GM12878 (cell line): ENCODE data around the gene CXXC5. TPM values are rescaled to one million over a fixed set of nuclear protein-coding genes. Genes with fewer than 3 reads are reported as not detected.

Experiments
- ATAC-seq: fragments of 200-7000 bp; cut with Tn5 transposase; 3 replicates; pipeline ENCODE4 v1.9.1; 2020; ENCODE audit warnings: mild to moderate bottlenecking, moderate library complexity
- BruUV-seq: library from RNA; stranded (reverse); fragments of 400-500 nt; replicated peaks from 2 replicates; lab custom pipeline; 2021; lab: Mats Ljungman, UMichigan
- CTCF ChIA-PET: fragments of 300-600 bp; sonication (Branson Sonifier 250); formaldehyde crosslinking; extraction: SDS; loops from one replicate; lab custom pipeline; 2021; ENCODE audit warnings: inconsistent platforms; lab: Yijun Ruan, JAX
- POLR2A ChIA-PET: fragments of 350-600 bp; formaldehyde crosslinking; extraction: SDS; loops from one replicate; lab custom pipeline; 2021; ENCODE audit warnings: inconsistent platforms; lab: Charles Lee
- RAD21 ChIA-PET: fragments of 300-600 bp; sonication (Branson Sonifier 250); formaldehyde crosslinking; loops from one replicate; lab custom pipeline; 2023; ENCODE audit warnings: antibody characterized with exemption; ENCODE audit not compliant: unreplicated experiment; lab: Charles Lee
- SMC1A ChIA-PET: fragments of 300-600 bp; sonication (Branson Sonifier 250); formaldehyde crosslinking; loops from one replicate; lab custom pipeline; 2023; ENCODE audit not compliant: unreplicated experiment, uncharacterized antibody; lab: Charles Lee
- DNase-seq: peaks from one replicate; pipeline ENCODE4 v3.0.0-alpha.2; 2011; ENCODE audit warnings: low read depth, low spot score
- FAIRE-seq: peaks from 3 replicates; lab custom pipeline; 2011; peaks lifted over from hg19 to GRCh38; lab: Jason Lieb, UNC
- H2AFZ ChIP-seq: 2 replicates; pipeline ENCODE4 v1.6.0; 2011; ENCODE audit warnings: low read depth, low read length, control low read depth; ENCODE audit not compliant: control insufficient read depth
- H3K27ac ChIP-seq: 2 replicates; pipeline ENCODE4 v1.5.1; 2011; ENCODE audit warnings: control low read depth; ENCODE audit not compliant: control insufficient read depth, insufficient read depth
- H3K27me3 ChIP-seq, 2 experiments: replicated peaks in 1 of 2; 2 replicates each; pipeline versions ENCODE4 v1.6.0 to v1.6.1; 2011; ENCODE audit warnings: low read length in 1 of 2; ENCODE audit not compliant: control insufficient read depth in 2 of 2, insufficient read depth in 2 of 2
- H3K36me3 ChIP-seq, 2 experiments: 2 replicates each; pipeline ENCODE4 v1.5.1; 2011; ENCODE audit warnings: low read length in 1 of 2; ENCODE audit not compliant: control insufficient read depth in 2 of 2, insufficient read depth in 2 of 2
- H3K4me1 ChIP-seq: 2 replicates; pipeline ENCODE4 v1.6.1; 2011; ENCODE audit warnings: mild to moderate bottlenecking, low read length, moderate library complexity, mixed read lengths; ENCODE audit not compliant: control insufficient read depth, insufficient read depth
- H3K4me2 ChIP-seq: 2 replicates; pipeline ENCODE4 v1.6.0; 2011; ENCODE audit warnings: control low read depth; ENCODE audit not compliant: control insufficient read depth, insufficient read depth
- H3K4me3 ChIP-seq: fragments of 200-600 bp; sonication (generic); 2 replicates; pipeline ENCODE4 v1.5.1; 2016
- H3K79me2 ChIP-seq: 2 replicates; pipeline ENCODE4 v1.6.0; 2011; ENCODE audit warnings: low read length; ENCODE audit not compliant: control insufficient read depth, insufficient read depth
- H3K9ac ChIP-seq: 2 replicates; pipeline ENCODE4 v1.8.0; 2011; ENCODE audit warnings: low read length, control low read depth, mixed read lengths; ENCODE audit not compliant: control insufficient read depth, insufficient read depth
- H3K9me3 ChIP-seq: replicated peaks from 3 replicates; pipeline ENCODE4 v1.5.1; 2011; ENCODE audit warnings: mild to moderate bottlenecking, low read length; ENCODE audit not compliant: control insufficient read depth, insufficient read depth
- H4K20me1 ChIP-seq: 2 replicates; pipeline ENCODE4 v1.6.0; 2011; ENCODE audit not compliant: control insufficient read depth, insufficient read depth
- CEBPZ ChIP-seq: fragments of 150-350 bp; IDR thresholded peaks from 2 replicates; pipeline ENCODE4 v1.6.1; 2016; ENCODE audit warnings: low read depth, low read length
- E2F8 ChIP-seq: fragments of 450-650 bp; IDR thresholded peaks from 2 replicates; pipeline ENCODE4 v1.6.1; 2018; ENCODE audit warnings: mild to moderate bottlenecking, low read depth, moderate library complexity; ENCODE audit not compliant: partially characterized antibody
- HSF1 ChIP-seq: fragments of 150-350 bp; IDR thresholded peaks from 2 replicates; pipeline ENCODE4 v1.6.1; 2014; ENCODE audit warnings: mild to moderate bottlenecking, low read depth, low read length
- IRF3 ChIP-seq: fragments of 450-650 bp; IDR thresholded peaks from 2 replicates; pipeline ENCODE4 v1.6.1; 2014; ENCODE audit warnings: mild to moderate bottlenecking
- MXI1 ChIP-seq: fragments of 150-350 bp; IDR thresholded peaks from 2 replicates; pipeline ENCODE4 v1.6.1; 2011; ENCODE audit warnings: low read depth, mild to moderate bottlenecking, inconsistent platforms, low read length, improper control_type of control experiment
- ZBTB4 ChIP-seq: fragments of 450-650 bp; formaldehyde crosslinking; IDR thresholded peaks from 2 replicates; pipeline ENCODE4 v1.4.0; 2022; ENCODE audit warnings: mild to moderate bottlenecking, moderate library complexity
- ZNF384 ChIP-seq: IDR thresholded peaks from 2 replicates; pipeline ENCODE4 v1.6.1; 2012; ENCODE audit warnings: low read depth, mild to moderate bottlenecking, low read length, improper control_type of control experiment, borderline replicate concordance
- whole genome bisulfite sequencing: methylation state at CpG from one replicate; pipeline ENCODE4 v1.1.6; 2016; ENCODE audit warnings: low lambda C conversion rate; ENCODE audit not compliant: insufficient replicate concordance, insufficient coverage; ENCODE audit errors: missing lambda C conversion rate; 5-methylcytosine and 5-hydroxymethylcytosine counted together
- in situ Hi-C: fragments of 300-500 bp; cut with MboI; formaldehyde crosslinking; loops from 9 replicates; pipeline ENCODE4 v1.14.3; 2018; ENCODE audit warnings: mixed read lengths
- intact Hi-C: fragments of 100-400 bp; cut with micrococcal nuclease; formaldehyde crosslinking; loops from one replicate; pipeline ENCODE4 v1.14.2; 2022; ENCODE audit not compliant: unreplicated experiment
- polyA plus RNA-seq, 11 experiments: library from polyadenylated mRNA; depleted of rRNA in 4 of 11; unstranded in 6 of 11; stranded (reverse) in 5 of 11; fragments of >200 nt; fragmentation: Nextera tagmentation in 4 of 11; fragmentation: Illumina TruSeq in 1 of 11; extraction: Ambion mirVana in 4 of 11; extraction: Trizol in 1 of 11; gene quantifications; 1 replicate in 1 of 11; 2 replicates in 10 of 11; pipeline versions ENCODE4 v1.2.1 to v1.2.3, GENCODE V29; 2011 to 2016; ENCODE audit warnings: inconsistent platforms in 2 of 11, missing spikeins in 2 of 11, low read depth in 1 of 11
- total RNA-seq, 4 experiments: library from RNA; depleted of rRNA in 3 of 4; stranded (reverse); fragments of >200 nt in 3 of 4; fragmentation: Illumina TruSeq in 1 of 4; extraction: Trizol in 1 of 4; gene quantifications; 2 replicates each; pipeline versions ENCODE4 v1.2.1 to v1.2.3, GENCODE V29; 2013 to 2021

The CXXC5 gene
- total and polyA plus RNA-seq, 10 of the 15 experiments (the other 5 are each of a cell fraction or from before 2014, with no cell fraction given), result 1.8 to 90.8 (median 40.7) TPM

- Histone ChIP-seq H3K27me3 (no peaks in the 10 kb centered on the region), H3K36me3 (no peaks in the 10 kb centered on the region), H3K79me2 (peaks cover 30% of the 10 kb centered on the region), H3K4me1 (peaks cover 18% of the 10 kb centered on the region), H3K9me3 (no peaks in the 10 kb centered on the region), H3K27ac (no peak overlapping the region), H2AFZ (no peak overlapping the region), H3K9ac (no peak overlapping the region)
- FAIRE-seq (no peak), DNase-seq (no peak), ATAC-seq (no peak)
- in situ Hi-C loops, result no loop called here
- intact Hi-C loops, result no loop called here
- 98% methylated on average over 3 of the region's 3 CpGs for WGBS
- ChIA-PET CTCF (interaction anchor here (0.7 to 1.8 kb wide), 5 partner anchors 11 to 120 kb away, joined by 3 to 12 read pairs (median 6); no protein-coding TSS in a partner anchor), RAD21 (interaction anchor here (0.6 to 1.6 kb wide), 3 partner anchors 8 to 45 kb away, joined by 4 to 6 read pairs (median 5); no protein-coding TSS in a partner anchor), SMC1A (interaction anchor here (0.9 to 1.6 kb wide), 4 partner anchors 10 to 64 kb away, joined by 3 to 7 read pairs (median 3); no protein-coding TSS in a partner anchor)
- no peak for TF ChIP-seq MXI1
- no peak for TF ChIP-seq E2F8
- no peak for TF ChIP-seq IRF3
- TF ChIP-seq CEBPZ, result no peak
- no peak for TF ChIP-seq HSF1
- no peak for TF ChIP-seq ZBTB4 (CRISPR knock-in tag)
- TF ChIP-seq ZNF384, result no peak
- TF ChIP-seq, all 136 proteins: peak for 0
- H3K4me3 ChIP-seq, result no peak overlapping the region
- H4K20me1 ChIP-seq, result no peaks in the 10 kb centered on the region
- POLR2A ChIA-PET, result interaction anchor here (0.6 to 1.3 kb wide), 5 partner anchors 8 to 188 kb away, joined by 3 to 4 read pairs (median 3); no protein-coding TSS in a partner anchor
- no peak overlapping the region for H3K4me2 ChIP-seq
- no TSS peak for BruUV-seq
These were observed 2.7 kb upstream of the CXXC5 start for GRCh38 chr5:139645430-139645871.
